HG03175 (cell line): Measurements from ENCODE around the gene CEACAM21.

Experiments
- ATAC-seq: cut with Tn5 transposase; IDR thresholded peaks from one replicate; pipeline ENCODE4 v1.9.1; 2021; ENCODE audit warnings: mild to moderate bottlenecking, moderate library complexity; ENCODE audit not compliant: unreplicated experiment

CEACAM21 gene

DNA sequence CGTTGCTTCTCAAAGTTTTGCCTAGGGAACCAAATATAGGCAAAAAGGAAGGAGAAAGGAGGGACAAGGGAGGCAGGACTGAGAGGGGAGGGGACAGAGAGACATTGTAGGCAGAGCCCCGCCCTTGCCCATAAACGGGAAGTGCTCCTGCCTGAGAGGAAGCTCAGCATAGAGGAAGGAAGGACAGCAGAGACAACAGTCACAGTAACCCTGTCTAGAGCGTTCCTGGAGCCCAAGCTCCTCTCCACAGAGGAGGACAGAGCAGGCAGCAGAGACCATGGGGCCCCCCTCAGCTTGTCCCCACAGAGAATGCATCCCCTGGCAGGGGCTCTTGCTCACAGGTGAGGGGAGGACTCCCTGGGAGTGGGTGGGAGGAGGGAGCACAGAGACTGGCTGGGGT lies at the start of gene CEACAM21:
CEACAM21 (plus strand) TSS at position 169 of the 400 bp plus-strand sequence; CDS start at position 278, 109 bp downstream.
- peak; percentile 70 for ATAC-seq

DNA sequence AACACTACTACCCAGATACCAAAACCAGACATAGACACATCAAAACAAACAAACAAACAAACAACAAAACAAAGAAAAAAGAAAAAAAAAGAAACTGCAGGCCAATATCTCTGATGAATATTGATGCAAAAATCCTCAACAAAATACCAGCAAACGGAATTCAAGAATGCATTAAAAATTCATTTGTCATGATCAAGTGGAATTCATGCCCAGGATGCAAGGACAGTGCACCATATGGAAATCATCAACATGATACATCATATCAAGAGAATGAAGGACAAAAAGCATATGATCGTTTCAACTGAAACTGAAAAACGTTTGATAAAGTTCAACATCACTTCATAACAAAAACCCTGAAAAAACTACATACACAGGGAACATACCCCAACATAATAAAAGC lies 48.9 kb upstream of the CEACAM21 start:
- no peak for ATAC-seq

DNA sequence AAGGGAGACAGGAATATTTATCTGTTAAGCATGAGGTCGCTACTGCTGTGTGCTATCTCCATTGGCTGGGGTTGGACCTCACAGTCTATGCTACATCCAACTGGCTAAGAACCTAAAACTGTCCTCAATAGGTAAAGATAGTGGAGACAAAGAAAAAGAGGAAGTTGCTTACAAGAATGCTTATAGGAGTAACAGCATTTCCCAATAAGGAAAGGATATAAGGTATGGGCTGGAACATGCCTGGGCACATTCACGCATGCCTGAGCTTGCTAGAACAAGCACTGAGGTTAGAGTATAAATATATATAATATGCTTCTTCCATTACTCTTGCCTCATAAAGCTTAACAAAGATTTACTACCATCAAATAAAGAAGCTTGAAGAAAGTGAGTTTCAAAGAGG lies 47.9 kb upstream of the CEACAM21 start:
- no peak for ATAC-seq

DNA sequence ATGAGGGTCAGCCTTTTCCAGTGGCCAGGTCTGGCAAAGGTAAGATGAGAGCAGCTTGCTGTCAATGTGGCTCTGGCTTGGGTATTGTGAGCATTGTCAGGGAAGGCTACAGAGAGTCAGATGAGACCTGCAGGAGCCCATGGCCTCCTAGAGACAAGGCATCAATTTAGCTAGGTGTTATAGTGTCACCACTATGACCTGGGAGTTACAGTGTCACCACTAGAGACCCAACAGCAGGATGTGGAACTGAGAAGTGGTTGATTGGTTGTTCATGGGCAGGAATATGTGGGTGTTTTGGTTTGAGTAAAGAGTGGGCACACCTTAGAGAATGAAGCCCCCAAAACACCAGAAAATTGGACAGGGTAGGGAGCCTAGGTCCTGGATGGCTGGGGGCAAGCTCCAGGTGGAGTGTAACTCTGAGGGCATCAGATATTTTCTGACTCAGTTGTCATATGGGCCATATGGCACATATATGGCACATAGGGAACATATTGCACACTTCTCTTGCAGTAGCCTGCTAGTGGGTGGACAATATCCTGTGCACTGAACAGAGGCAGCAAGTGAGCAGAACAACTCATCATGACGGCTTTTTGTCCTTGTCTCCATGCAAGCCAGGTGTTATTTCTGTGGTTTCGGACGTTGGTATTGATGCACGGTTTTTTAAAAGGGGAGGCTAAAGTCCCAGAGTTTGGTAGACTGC lies 46.3 kb upstream of the CEACAM21 start:
- ATAC-seq = no peak

DNA sequence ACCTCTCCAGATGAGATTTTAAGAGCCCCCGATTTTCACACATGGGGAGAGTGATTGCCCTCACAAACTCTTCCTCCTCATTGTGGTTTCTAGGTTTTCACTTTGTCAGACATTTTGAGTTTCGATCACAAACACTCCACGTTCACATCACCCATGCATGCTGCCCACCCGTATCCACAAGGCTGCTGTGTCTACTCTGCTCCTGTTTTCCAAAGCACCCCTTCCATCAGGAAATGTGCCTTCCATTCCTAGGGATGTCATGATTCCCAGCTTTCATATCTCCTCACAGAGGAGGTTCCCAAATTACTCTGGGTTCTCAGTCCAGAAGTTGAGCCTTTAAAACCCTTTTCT lies 45.8 kb upstream of the CEACAM21 start:
- ATAC-seq = no peak

DNA sequence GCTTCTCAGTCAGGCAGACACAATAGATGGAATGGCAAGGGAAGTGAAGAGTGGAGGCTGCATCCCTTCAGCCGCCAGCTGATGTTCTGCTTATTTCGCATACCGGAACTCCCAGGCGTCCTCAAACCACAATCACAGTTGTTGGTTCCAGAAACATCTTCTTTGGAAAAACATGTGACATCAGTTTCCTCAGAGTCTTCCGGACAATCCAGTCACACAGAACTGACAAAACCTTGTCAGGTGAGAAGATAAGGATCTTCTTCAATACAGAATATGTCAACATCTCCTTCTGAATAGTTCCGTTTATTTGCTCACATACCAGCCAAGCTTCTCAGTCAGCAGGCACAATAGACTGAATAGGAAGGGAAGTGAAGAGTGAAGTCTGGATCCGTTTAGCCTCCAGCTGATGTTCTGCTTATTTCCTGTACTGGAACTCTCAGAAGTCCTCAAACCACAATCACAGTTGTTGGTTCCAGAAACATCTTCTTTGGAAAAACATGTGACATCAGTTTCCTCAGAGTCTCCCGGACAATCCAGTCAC lies 45.1 kb upstream of the CEACAM21 start:
- ATAC-seq = no peak

DNA sequence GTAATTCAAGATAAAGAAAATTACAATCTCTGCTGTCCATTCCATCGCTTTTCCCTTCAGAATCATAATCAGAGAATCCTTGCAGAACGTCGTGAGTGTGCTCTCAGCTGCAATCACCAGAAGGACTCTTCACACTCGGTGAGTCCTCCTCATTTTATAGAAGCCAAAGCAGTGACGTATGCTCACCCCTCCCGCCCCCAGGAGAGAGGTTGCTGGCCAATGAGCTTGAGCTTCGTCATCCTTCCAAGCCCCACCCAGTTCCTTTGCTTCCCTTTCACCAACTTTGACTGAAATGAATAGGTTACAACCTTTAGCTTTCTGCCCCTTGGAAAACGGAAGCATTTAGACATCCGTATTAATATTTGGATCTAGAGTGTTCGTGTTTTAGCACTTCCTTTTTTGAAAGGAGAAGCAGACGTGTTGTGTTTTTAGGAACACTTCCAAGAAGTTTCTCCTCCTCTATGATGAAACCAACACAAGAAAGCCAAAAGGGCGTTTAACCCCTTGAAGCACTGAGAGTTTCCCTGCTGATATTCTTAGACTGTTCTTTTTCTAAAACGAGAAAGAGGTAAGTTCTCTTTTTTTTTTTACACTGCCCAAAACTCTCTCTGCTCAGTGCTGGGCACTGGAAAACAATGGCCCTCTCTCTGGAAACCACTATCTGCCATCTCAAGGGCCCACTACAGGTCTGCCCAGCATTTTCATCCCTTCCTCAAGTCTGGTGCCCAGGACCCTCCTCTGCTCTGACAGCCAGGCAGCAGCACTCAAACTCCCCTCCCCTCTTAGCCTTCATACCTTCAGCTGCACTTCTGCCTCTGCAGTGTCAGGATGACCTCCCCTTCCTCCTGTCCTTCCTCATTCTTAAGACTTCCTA lies 44.3 kb upstream of the CEACAM21 start:
- ATAC-seq = peak; percentile 48

DNA sequence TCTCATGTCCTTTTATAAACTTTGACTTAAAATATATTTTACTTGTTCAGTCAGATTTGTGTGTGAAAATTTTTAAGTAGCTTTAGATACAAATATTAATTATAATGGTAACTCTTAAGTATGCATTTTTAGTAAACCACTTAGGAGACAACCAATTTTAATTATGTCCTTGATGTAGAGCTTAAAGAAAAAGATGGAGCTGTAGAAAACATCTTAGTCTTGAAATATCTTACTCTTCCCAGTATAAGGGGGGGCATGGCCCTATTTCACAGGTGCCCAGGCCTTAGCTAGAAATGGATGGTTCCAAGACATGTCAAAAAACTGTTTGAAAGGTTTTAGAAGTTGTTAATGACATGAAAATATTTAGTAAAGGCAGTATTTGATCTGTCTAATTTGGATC lies 43.4 kb upstream of the CEACAM21 start:
- ATAC-seq = no peak

DNA sequence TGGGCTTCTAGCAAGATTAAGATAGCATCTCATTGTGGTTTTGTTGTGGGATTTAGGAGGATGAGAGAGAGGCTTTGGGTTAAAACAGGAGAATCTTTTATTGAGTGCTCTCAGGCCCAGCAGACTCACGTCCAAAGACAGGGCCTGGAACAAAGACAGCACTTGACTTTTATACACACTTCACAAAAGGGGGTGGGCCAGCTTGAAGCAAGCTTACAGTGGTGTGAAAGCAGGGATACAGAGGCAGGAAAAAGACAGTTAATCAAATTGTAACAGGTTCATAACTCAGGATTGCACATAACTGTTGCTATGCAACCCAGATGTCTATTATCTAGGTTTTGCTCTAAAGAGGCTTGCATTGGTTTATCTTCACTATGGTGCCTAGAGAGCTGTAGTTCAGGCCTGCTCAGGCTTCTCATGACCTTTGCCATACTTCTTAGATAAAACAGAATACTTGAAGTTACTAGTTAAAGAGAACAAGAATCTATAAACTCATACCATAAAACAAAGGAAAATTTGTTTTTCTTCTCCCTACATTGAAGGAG lies 42.2 kb upstream of the CEACAM21 start:
- ATAC-seq = no peak

DNA sequence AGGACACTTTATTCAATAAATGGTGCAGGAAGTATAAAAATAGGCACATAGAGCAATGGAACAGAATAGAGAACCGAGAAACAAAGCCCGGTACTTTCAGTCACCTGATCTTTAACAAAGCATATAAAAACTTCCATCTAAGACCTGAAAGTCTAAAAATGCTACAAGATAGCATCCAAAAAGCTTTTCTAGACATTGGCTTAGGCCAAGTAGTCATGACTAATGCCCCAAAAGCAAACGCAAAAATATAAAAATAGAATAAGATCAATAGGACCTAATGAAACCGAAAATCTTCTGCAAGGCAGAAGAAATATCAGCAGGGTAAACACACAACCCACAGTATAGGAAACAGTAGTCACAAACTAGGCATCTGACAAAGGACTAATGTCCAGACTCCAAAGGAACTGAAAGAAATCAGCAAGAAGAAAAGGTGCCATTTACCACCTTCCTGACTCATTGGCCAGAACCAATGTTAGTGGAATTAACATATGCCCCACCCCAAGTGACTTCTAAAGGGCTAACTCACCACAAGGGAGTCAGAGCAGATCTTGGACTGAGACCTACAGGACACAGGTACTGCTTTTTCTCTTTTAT lies 40.8 kb upstream of the CEACAM21 start:
- peak; percentile 73 for ATAC-seq

DNA sequence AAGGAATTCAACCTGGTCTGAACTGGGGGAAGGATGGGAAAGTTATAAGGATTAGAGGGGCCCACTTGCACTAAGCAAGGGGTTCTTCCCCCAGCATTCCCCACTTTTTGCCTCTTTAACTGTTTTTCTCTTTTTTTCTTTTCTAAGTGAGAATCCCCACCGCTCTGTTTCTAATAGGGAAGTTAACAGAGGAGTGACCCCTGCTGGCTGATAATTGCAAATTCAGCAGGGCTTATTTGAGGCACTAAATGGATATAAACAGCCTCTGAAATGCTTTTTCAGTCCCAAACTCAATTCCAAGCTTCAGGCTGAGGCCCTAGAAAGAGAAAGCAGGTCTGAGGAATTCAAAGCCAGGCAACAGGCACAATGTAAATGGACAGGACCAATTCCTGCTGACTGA lies 38.2 kb upstream of the CEACAM21 start:
- ATAC-seq = no peak

DNA sequence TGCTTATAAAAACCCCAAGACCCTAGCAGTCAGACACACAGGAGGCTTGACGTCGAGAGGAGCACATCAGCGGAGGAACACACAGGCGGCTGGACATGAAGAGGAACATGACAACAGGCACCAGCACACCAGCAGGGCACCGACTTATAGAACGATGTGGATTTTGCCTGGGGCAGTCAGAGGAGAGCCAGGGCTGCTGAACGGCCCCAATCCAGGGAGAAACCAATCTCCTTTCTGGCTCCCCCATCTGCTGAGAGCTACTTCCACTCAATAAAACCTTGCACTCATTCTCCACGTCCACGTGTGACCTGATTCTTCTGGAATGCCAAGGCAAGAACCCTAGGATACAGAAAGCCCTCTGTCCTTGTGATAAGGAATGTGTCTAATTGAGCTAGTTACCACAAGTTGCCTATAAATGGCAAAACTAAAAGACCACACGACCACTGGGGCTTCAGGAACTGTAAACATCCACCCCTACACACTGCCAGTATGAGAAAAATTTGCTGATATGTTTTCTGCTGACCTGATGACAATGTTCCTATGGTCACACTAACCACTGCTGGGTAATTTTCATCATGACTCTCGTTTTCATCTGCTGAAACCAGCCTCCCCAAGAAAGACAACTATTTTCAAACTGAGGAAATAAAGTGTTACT lies 35.8 kb upstream of the CEACAM21 start:
- ATAC-seq = no peak

DNA sequence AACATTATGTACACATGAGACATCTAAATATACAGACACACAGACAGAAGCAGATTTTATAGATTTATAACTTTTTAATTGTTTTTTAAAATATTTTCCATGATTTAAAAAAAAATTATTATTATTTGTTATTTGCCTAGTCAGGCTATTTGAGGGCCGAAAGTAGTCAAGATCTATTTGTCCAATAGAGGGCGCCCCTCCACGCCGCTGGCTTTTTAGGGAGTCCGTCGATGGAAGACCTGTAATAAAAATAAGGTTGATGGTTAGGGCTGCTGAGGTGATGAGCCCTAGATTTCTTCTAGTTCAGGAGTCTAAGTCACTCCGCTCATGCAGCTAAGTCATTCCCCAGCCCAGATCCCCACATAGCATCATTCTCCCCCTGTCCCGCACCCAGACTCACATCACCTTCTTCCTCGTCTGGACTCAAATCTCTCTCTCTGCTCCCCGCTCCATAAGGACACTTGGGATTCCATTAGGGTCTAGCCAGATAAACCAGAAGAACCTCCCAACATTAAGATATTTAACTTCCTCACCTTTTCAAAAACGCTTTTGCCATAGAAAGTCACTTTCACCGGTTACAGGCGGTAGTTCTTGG lies 33.9 kb upstream of the CEACAM21 start:
- ATAC-seq = no peak

DNA sequence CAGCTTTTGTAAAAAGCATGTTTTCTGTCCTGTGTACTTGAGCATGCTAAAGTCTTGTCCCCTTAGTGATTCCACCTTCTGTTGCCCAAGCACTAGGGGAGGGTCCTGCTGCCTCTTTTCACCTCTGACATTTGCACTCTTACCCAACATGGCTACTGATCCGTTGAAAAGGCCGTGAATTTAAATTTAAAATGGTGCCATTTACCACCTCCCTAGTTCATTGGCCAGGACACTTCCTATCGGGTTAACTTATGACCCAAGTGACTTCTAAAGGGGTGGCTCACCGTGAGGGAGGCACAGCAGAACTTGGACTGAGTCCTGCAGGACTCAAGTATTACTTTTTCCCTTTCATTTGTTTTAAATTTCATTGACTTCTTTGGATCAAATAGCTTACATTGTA lies 33.3 kb upstream of the CEACAM21 start:
- no peak for ATAC-seq

DNA sequence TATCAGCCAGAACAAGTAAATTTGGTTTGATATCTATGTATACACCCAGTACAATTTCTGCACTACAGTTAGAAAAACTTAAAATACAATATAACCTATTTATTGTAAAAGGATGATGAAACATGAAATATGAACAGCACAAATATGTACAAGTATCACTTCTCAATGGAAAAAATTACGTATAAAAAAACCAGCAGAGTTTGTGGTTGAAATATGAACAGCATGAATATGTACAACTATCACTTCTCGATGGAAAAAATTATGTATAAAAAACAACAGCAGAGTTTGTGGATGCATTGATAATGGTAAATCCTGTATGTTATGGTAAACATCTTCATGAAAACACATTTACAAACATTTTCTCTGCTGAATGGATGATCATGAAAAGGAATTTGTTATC lies 32.4 kb upstream of the CEACAM21 start:
- ATAC-seq = no peak

DNA sequence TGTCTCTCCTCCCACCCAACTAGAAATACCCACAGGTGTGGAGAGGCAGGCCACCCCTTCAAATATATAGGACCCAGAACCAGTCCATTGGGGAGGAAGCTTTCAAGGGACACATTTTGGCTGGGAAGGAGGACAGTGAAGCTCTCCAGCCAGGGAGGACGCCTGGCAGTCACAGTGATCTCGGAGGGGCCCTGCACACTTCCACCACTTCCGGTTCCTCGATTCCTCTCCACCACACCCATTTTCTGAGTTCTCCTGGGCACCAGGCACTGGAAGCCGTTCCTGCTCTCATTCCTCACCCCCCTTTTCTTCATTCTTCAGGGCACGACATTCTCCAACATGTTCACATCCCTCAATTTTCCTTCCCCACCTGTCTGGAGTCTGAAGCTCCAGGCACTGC lies 30.4 kb upstream of the CEACAM21 start:
- no peak for ATAC-seq

DNA sequence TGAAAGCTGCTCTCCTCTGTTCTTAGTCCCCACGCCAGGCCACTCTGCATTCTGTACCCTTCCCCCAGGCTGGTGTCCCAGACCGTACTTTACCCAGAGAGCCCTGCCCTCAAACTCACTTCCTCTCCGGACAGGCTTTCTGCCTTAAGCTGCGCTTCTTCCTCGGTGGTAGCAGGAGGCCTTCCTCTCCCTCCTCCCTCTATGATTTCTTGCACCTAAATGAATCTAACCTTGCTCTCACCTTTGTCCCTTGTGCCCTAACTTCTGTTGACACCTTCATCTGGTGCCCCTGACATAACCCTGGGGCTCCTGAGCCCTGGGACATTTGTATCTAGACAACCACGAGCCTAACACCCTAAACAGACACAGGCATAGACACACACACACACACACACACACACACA lies 29.6 kb upstream of the CEACAM21 start:
- ATAC-seq = peak; percentile 44

DNA sequence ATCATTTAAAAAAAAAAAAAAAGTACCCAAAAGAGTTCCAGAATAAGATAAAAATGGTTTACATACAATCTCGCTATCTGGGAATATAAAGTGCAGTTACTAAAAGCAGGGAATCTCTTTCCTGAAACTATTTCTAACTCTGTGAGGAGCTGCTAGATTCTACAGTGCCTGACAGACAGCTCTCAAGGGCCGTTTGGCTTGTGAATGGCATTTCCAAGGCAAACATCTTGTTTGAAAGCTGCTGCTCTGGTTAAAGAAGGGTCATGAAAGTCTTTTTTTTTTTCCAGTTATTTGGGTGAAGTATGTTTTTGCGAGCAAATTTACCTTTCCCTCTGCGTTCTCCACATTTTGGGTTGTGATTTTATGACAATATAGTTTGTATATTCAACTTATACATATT lies 29.0 kb upstream of the CEACAM21 start:
- ATAC-seq = no peak

DNA sequence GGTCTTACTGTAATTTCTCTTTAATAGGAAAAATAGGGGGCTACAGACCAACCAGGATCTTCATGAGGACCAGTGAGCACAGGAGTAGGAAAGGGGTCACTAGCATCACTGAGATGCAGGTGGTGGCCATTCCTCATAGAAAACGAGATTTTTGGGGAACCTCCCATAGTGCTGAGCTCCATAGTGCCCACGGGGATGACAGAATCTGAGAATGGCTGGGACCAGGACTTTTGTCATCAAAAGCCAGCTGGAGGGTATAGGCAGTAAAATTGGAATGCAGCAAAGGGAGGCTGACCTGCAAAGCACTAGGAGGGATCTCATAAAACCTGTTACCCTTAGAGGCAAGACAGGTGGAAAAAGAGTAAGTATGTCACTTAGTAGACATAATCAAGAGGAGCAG lies 28.4 kb upstream of the CEACAM21 start:
- no peak for ATAC-seq

DNA sequence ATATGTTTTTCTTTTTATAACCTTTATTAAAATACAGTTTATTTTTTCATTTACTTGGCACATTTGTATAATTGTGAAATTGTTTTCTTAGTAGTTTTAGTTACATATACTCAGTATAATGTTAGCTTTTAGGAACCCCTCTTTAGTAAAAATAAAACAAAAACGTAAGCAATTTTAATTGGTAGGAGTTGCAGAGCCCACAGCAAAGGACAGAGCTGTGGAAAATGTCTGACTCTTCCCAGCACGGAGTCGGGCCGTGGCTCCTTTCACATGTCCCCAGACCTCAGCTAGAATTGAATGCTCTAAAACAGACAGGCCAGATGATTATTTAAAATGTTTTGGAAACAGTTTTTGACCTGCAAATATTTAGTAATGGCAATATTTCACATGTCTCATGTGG lies 27.9 kb upstream of the CEACAM21 start:
- no peak for ATAC-seq
